ENCODE data around the gene TIGD2.
A peak's percentile ranks its signal among the peaks of the same experiment; 100 is the strongest.

The TIGD2 gene

GRCh38 chr4:89129080-89129640 lies 17.8 kb downstream of the TIGD2 start:
- peak; percentile 36 for DNase-seq (ENCODE audit: low read depth)
- H3K4me3 ChIP-seq (replicated peaks; ENCODE audit: low read depth, low read length) = no peak overlapping the region
- TF ChIP-seq CTCF (IDR thresholded peaks at IDR 0.05; ENCODE audit: low read length, missing control alignments) = no peak

GRCh38 chr4:89134775-89135319 lies 23.5 kb downstream of the TIGD2 start:
- no peak overlapping the region for H3K4me3 ChIP-seq (replicated peaks; ENCODE audit: low read depth, low read length)
- DNase-seq (ENCODE audit: low read depth) = peak; percentile 95
- no peak for TF ChIP-seq CTCF (IDR thresholded peaks at IDR 0.05; ENCODE audit: low read length, missing control alignments)

- no peak overlapping the region for H3K4me3 ChIP-seq (replicated peaks; ENCODE audit: low read depth, low read length)
- no peak for TF ChIP-seq CTCF (IDR thresholded peaks at IDR 0.05; ENCODE audit: low read length, missing control alignments)
- DNase-seq (ENCODE audit: low read depth) = no peak
These were observed 25.2 kb downstream of the TIGD2 start for GRCh38 chr4:89136525-89136924.

- H3K4me3 ChIP-seq (replicated peaks; ENCODE audit: low read depth, low read length) = no peak overlapping the region
- no peak for TF ChIP-seq CTCF (IDR thresholded peaks at IDR 0.05; ENCODE audit: low read length, missing control alignments)
- DNase-seq (ENCODE audit: low read depth) = no peak
These were observed 25.9 kb downstream of the TIGD2 start for GRCh38 chr4:89137231-89137630.

GRCh38 chr4:89137695-89138094 lies 26.4 kb downstream of the TIGD2 start:
- H3K4me3 ChIP-seq (replicated peaks; ENCODE audit: low read depth, low read length) = no peak overlapping the region
- no peak for DNase-seq (ENCODE audit: low read depth)
- TF ChIP-seq CTCF (IDR thresholded peaks at IDR 0.05; ENCODE audit: low read length, missing control alignments) = no peak

- no peak overlapping the region for H3K4me3 ChIP-seq (replicated peaks; ENCODE audit: low read depth, low read length)
- no peak for TF ChIP-seq CTCF (IDR thresholded peaks at IDR 0.05; ENCODE audit: low read length, missing control alignments)
- DNase-seq (ENCODE audit: low read depth) = no peak
These were observed 28.9 kb downstream of the TIGD2 start for GRCh38 chr4:89140168-89140759.
